ENCODE results near the gene CCDC85A.

CCDC85A gene

DNA sequence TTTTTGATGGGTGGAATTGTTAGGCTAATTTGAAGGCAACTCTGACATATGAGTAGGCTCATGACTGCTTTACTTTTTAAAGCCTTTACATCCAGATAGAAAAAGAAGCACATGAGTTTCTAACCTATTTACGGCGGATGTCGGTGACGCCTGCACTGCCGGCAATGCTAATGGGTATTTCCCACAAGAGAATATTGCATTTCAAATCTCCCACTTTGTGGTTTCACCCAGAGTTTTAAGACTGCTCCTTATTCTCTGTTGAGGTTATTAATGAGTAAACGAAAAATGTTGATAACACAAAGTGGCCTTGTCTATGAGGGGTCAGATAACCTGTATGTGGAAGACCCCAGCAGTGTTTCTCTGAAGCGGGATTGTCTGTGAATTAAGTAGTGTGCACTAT lies 14.0 kb downstream of the CCDC85A start:
- no peak for DNase-seq

DNA sequence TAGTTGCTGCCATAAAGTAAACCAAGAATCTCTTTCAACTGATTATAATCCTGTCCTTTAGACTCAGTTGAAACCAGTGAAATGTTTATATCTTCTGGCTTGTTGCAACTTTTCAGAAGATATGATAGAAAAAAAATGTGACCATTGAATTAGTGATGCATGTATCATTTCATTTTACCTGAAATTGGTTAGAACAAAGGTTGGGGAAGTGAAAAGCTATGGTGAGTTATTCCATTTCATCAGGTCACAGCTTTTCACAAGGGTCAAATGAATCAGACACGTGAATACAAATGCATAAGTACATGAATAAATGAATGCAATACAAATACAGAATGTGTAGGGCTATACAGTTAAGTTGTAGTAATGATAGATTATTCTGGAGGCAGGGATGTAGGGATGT lies 15.1 kb downstream of the CCDC85A start:
- DNase-seq: no peak

DNA sequence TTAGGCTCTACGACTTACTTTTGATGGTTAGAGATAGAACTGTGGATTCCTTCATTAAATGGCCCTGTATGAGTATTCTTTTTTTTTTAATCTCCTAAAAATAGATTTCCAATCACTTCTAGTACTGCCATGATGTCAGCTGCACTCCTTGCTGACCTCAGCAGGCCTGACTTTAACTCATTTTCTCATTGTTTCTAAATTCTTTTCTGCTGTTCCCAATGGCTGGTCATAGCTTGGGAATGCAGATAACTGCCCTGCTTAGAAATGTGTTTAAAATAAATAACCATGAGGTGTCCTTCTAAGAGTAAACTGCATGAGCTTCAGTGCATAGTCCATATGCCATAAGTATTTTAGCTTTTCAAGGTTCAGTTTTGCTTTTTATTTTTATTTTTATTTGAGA lies 15.7 kb downstream of the CCDC85A start:
- no peak for DNase-seq

DNA sequence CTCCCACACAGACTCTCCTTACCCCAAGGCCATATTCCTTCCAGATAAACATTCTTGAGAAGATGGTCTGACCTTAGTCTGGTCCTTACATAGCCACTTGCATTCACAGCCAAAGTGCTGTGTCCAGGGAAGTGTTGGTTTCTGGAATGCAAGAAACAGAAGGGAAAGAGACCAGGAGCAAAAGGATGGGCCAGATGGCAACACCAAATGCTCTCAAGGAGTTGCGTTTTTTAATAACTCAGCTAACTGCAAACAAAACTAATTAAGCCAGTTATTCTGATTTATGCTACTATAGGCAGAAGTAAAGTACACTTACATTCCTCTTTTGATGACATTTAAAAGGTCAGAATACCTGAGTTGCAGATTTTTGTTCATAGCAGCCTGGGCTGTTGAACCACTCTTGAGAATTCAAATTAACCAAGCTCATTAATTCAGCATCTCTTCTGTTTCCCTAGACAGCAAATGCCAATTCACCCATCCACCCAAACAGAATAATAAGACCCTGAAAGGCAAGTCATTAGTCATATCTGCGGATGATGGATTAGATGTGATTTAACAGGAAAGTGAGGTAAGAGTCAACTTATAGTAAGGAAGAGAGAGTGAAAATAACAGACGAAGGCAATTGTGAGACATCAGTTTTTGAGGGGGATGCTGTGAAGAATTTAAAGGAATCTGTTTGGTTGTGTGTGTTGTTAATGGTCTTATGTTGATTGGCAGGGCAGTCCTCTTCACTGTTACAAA lies 18.8 kb downstream of the CCDC85A start:
- peak; percentile 89 for DNase-seq

DNA sequence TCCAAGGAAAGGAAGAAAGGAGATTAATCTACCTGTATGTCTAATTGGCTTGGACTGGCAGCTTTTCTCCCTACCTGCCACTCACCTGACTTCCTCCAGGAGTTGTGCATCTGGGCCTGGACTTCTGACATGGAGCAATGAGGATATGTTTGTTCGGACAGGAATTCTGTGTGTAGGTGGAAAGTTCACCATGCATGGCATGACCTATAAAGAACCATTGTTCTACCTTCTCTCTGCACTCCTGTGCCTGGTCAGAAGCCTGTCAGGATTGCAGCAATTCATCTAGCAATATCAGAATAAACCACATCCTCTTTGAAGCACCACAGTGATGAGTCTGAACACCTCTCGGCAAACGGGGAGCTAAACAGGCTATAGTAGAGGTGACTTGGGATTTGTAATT lies 20.8 kb downstream of the CCDC85A start:
- no peak for DNase-seq

DNA sequence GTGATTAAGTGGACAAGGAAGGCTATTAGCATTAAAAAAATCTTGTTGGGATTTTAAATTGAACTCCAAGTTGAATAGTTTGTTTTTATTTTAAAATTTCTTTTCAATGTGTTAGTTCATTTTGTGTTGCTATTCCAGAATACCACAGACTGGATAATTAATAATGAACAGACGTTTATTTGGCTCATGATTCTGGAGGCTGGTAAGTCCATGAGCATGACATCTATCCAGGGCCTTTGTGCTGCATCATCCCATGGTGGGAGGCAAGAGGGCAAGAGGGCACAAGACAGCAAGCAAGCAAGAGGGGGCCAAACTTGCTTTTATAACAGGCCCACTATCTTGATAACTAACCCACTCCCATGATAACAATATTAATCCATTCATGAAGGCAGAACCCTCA lies 22.5 kb downstream of the CCDC85A start:
- DNase-seq: no peak

DNA sequence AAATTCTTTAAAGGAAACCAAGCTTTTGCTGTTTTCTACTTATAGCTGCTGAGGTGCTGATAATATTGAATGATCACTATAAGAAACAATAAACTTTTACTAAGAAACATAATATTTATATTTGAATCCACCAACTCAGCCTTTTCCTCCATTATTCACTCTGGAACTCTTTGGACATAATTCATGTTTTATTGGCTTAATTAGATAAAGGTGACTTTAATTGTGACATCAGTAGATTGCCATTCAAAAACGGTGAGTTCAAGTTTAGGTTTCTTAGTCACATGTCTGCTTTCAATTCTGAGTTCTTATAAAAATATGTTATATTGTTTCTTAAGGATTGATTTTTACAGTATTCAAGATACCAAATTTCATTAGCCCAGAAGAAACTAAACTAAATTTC lies 24.0 kb downstream of the CCDC85A start:
- DNase-seq: no peak

DNA sequence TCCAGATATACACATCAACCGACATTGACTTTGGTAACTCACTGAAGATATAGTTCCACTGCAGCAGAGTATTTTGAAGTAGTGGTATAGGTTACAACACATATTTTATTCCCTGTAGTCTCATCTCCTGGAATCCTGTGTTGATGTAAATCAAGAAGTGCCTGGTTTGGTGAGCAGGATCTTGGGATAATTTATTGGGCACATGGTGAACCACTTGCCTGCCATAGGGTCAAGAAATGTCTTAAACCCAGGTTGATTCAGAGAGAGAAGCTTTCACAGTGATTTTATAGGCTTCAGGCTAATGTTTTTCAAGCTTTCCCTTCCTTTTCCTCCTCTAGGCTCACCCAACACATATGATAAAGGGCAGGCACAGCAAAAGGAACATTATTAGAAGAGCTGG lies 24.6 kb downstream of the CCDC85A start:
- no peak for DNase-seq

DNA sequence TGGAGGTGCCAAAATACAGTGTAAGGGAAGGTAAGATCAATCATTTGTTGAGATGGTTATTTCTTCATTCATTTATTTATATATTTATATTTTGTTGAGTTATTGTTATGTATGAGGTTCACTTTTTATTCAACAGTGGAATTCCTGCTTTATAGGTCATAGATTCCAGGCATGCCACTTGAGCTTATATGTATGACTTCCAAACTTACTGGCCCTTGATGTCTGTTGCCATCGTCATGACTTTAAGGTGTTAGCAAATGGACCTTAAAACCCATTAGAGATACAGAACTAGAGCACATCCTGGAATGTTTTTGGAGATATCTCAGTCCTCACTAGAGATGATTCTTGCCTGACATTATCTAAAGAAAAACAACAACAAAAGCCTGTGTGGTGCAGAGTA lies 25.9 kb downstream of the CCDC85A start:
- no peak for DNase-seq

DNA sequence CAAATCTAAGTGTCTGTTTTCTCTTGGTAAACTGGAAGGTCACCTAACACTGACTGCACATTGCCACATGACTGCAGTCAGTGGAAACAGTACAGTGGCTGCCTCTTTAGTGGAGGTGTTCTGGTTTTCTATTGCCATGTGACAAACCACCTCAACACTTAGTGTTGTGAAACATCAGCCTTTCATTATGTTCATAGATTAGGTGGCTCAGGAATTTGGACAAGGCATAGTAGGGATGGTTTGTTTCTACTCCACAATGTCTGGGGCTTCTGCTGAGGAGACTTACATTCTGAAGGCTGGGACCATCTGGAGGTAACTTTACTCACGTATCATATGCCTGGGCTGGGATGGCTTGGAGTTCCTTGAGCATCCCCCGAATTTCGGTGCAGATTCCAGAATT lies 26.5 kb downstream of the CCDC85A start:
- no peak for DNase-seq

DNA sequence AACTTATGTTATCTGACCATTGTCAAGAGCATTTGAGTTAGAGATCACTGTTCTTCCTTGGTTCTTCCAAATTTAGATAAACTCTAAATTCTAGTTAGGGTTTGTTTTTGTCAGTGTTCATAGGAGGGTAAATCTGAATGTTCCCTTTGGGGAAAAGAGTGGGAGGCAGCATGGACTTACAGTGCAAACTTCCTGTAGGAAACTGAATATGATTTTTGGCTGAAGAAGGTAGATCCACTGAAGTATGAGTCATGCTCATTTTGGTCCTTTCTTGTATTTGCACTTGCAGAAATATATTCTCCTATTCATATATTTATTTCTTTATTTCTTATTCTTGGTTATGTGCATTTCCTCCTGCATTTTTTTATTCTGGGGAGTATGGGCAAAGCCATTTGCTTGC lies 27.3 kb downstream of the CCDC85A start:
- no peak for DNase-seq

DNA sequence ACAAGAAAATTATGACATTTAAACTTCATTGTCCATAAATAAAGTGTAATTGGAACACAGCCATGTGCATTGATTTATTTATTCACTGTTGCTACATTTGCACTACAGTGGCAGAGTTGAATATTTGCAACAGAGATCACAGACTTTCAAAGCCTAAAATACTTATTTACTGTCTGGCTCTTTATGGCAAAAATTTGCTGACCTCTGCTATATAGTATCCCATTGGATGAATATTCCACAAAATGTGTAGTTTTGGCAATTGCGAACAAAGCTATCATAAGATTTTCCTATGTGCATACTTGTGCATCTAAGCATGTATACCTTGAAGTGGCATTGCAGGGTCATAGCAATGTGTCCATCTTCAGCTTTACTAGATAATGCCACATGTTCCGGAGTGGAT lies 32.1 kb downstream of the CCDC85A start:
- DNase-seq: no peak

DNA sequence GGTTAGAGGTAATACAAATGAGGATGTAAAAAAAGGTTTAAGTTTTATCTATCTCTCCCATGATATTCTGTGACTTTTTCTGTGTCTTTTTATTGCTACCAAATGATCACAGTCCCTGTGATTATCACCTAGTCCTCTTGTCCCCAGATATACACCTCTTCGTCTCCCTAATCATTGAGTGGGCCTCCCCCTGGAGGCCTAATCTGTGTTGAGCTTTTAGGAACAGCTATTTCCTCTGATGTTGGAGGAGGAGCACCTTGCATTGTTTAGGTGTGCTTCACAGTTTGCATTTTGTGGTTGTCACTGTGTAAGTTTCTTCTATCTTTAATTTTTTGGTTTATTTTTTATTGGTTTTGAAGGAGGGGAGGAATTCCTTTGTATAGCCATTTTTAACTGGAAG lies 33.3 kb downstream of the CCDC85A start:
- DNase-seq: no peak

DNA sequence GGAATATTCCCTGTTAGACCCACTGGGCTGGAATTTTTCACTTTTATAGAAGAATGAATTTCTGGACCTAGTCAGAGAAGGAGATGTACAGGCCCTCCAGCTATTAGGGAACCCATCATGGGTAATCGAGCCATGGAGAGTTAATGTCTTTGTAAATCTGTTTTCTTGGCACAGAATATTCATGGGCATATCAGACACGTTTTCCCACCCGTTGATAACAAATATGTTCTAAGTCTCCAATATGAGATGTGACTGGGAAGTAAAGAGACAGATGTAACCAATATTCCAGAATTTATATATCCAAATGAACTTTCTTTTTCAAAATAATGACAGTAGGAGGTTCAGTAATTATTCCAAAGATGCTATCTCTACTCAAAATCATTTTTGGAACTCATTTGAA lies 38.7 kb downstream of the CCDC85A start:
- no peak for DNase-seq

DNA sequence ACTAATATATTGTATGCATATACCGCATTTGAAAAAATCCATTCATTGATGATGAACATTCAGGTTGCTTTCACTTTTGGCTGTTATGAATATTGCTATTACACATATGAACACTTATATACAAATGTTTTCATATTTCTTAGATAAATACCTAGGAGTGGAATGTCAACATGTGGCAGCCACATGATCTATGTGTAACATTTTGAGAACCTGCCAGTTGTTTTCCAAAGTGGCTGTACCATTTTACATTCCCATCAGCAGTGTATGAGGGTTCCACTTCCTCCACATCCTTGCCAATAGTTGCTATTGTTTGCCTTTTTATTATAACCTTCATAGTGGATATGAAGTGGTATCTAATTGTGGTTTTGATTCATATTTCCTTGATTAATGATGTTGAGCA lies 40.5 kb downstream of the CCDC85A start:
- no peak for DNase-seq

DNA sequence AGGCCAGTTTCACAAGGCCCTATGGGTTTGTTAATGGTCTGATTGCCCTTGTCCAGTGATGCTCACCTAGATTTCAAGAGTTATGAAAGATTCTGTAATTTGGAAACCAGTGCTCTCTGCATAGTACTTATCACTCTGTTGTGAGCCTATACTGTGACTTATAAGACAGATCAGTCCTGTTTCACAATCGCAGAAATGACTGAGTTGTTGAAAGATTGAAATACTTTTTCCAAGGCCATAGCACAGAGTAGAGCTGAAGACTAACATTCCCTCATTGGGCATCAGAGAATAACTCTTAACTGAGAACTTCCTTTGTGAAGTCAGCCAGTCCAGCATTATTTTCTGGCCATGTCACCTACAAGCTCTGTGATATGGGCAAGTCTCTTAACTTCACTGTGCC lies 44.0 kb downstream of the CCDC85A start:
- no peak for DNase-seq

DNA sequence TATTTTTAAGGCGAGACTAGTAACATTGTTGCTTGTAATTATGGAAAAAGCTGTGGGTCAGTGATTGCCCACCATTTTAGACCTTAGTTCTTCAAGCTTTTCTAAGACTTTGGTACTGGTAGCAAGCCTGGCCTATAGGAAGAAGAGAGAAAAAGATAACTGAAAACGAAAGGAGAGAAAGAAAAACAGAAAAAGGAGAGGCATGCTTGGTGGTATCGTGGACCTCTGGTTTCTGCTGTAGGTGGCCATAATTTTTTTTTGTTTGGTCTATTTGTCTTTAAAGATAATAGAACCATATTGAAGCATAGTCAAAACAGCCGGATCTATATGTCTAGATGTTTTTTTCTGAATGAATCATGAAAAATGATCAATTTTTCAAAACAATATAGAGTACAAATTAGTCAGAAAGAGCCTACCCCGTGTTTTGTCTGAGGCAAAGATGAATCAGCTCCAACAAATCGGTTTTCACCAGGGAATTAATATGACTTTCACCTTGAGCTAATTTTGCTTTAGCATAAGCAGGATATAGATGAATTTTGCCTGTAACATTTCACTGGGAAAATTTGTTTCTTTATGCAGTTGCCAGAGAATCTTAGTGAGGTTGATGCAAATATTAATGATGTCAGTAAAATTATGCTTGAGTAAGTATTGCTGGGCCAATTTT lies 45.7 kb downstream of the CCDC85A start:
- DNase-seq: no peak

DNA sequence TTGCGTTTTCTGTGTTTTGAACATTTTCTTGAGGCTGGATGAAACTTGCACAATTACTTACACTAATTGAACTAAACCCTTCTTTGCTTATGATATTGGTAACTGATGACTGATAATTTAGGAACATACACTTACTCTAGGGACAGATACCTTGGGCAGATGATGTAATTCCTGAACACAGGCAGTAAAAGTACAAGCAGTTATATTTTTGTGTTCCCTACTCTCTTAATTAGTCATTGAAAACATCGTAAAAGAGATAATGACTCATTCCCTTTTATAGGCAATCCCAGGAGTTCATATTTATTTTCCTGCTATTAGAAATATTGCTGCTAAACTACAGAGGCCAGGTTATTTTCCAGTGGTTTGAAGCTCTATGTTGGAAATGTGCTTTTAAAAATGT lies 46.4 kb downstream of the CCDC85A start:
- no peak for DNase-seq

DNA sequence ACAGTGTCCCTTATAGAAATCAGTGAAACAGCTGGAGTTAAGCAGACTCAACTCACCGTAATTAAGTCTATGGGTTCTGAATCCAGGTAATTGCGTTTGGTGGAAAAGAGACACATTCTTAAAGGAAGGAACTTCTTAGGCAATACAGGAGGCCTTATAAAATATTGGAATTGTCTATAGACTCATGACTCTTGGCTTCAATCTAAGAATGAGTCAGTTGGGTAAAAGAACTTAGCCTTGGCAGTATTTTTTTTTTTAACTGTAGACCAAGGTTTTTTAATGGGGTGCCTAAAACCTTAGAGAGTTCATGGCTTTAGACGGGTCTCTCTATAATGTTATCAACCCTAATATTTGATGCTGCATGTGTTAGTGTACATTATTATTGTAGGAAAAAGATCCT lies 47.6 kb downstream of the CCDC85A start:
- no peak for DNase-seq

DNA sequence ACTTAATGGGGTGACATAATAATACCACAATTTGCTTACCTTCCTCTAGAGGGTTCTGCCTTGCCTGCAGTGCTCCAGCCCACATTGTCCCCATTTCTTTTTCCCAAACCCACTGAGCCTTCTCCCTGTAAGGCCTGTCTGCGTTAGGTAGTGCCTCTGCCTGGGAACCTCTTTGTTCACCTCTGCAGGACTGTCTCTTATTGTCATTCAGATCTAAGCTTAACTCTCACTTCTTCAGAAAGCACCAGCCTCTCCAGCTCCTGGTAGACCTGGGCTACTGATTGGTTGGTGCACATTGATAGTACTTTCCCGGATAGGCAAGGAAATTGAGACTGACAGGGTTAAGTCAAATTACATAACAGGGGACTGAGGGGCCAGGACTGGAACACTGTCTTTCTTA lies 49.1 kb downstream of the CCDC85A start:
- DNase-seq: no peak

DNA sequence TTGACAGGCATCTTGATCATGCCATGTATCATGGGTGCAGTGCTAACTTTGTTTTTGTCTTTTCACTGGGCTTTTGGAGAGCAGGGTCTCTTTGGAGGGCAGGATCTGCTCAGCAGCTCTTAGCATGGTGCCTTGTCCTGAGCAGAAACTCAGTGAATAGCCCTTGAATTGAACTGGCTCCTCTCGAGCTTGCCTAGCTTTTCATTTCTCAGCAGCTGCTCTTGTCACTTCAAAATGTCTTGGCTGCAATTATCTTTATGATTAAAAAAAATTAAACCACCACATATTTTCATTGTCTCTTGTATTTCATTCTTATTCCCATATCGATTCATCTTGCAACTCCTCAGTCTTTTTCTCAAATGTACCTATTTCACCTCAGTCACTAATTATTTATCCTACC lies 50.5 kb downstream of the CCDC85A start:
- DNase-seq: no peak

DNA sequence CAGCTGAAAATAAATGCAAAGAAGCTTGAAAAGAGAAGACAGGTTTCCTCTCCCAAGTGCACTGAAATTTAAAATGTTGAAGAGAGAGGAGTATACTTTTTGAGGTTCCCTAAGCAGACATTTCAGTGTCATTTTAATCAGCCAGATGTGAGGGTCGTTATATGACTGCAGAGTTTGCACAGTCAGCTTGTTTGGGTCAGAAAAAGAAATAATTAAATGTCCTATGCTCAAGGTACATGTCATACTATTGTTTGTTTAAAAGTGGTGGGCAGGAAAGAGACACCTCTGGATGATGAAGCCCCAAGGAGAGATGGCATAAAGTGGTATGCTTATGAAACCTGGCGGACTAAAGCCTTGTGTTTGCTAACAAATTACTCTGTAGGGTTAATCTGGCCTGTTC lies 55.2 kb downstream of the CCDC85A start:
- no peak for DNase-seq

DNA sequence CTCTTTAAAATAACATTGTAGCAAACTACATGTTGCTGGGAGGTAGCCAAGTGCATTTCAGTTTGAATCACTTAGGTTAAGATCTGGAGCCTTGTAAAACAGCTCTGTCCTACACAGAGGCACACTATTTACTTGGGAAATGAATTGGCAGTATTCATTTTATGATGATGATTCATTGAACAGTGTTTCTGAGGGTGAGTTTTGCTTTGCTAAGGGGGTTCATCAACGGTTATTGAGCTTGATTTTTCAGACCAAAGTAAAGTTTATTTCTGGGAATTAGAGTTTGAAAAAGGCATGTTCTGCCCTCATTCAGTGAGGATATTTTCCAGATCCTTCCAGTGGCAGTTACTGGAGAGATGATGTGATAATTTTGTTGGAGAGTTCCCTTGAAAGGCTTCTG lies 55.6 kb downstream of the CCDC85A start:
- DNase-seq: no peak

DNA sequence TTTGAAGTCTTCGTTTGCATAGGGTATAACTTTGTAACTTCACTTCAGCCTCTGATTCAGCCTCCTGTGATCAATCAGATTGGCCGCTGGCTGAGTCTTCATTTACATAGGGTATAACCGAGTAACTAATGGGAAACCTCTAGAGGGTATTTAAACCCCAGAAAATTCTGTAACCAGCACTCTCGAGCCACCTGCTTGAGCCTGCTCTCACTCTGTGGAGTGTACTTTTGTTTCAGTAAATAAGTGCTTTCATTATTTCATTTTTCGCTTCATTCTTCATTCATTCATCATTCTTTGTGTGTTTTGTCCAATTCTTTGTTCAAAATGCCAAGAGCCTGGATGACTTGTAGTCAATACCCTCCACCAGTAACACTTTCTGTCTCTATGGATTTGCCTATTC lies 56.4 kb downstream of the CCDC85A start:
- DNase-seq: no peak

DNA sequence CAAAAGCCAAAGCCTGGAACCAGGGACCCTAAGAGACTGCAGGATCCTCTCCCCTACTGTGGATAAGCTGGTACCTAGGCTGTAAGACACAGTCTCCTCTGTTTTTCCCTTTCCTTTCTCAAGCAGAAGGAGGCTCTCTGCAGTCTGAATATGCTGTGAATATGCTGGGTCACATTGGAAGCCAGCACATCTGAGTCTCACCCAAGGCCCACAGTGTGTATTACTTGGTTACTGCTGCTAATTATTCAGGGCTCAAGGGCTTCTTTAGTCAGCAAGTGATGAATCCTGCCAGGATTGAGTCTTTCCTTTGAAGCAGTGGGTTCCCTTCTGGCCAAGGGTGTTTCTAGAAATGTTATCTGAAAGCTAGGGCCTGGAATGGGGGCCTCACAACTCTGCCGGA lies 60.7 kb downstream of the CCDC85A start:
- no peak for DNase-seq
